Panc1 (cell line): ENCODE results near the gene PRSS22. TPM values are rescaled to one million over a fixed set of nuclear protein-coding genes. Genes with fewer than 3 reads are reported as not detected.

Experiments
- ATAC-seq: fragments of 200-7000 bp; cut with Tn5 transposase; 2 replicates; pipeline ENCODE4 v1.9.1; 2020; ENCODE audit warnings: mild to moderate bottlenecking, moderate library complexity
- BruUV-seq: library from RNA; stranded (reverse); fragments of 400-500 nt; replicated peaks from 2 replicates; lab custom pipeline; 2021; lab: Mats Ljungman, UMichigan
- CTCF ChIA-PET: fragments of 300-600 bp; sonication (Branson Sonifier 250); formaldehyde crosslinking; loops from one replicate; lab custom pipeline; 2022; ENCODE audit warnings: antibody characterized with exemption; lab: Charles Lee
- POLR2A ChIA-PET: fragments of 300-600 bp; sonication (Branson Sonifier 250); formaldehyde crosslinking; loops from one replicate; lab custom pipeline; 2022; ENCODE audit warnings: antibody characterized with exemption; lab: Charles Lee
- DNase-seq: peaks from one replicate; pipeline ENCODE4 v3.0.0-alpha.2; 2010; ENCODE audit warnings: low read depth, low spot score
- H3K27ac ChIP-seq: 2 replicates; pipeline ENCODE4 v1.5.1; 2011; ENCODE audit warnings: mild to moderate bottlenecking, low read length, inconsistent platforms
- H3K27me3 ChIP-seq: fragments of 200-500 bp; sonication (Bioruptor generic); 2 replicates; pipeline ENCODE4 v1.6.0; 2014; ENCODE audit warnings: low read length, inconsistent platforms; ENCODE audit not compliant: control insufficient read depth, insufficient read depth
- H3K36me3 ChIP-seq: fragments of 200-500 bp; sonication (Bioruptor generic); 2 replicates; pipeline ENCODE4 v1.5.1; 2014; ENCODE audit warnings: inconsistent platforms, mild to moderate bottlenecking, low read length, moderate library complexity; ENCODE audit not compliant: control insufficient read depth, insufficient read depth
- H3K4me1 ChIP-seq: 2 replicates; pipeline ENCODE4 v1.5.1; 2011; ENCODE audit warnings: inconsistent platforms, mild to moderate bottlenecking, low read length, moderate library complexity; ENCODE audit not compliant: control insufficient read depth, insufficient read depth
- H3K4me3 ChIP-seq, 2 experiments: 2 replicates each; pipeline ENCODE4 v1.5.1; 2011 to 2012; ENCODE audit warnings: low read depth in 2 of 2, low read length in 2 of 2, mild to moderate bottlenecking in 2 of 2, inconsistent platforms in 1 of 2, moderate library complexity in 1 of 2
- H3K9me3 ChIP-seq: fragments of 200-500 bp; sonication (Bioruptor generic); 2 replicates; pipeline ENCODE4 v1.5.1; 2014; ENCODE audit warnings: low read depth, mild to moderate bottlenecking, inconsistent platforms, low read length, moderate library complexity; ENCODE audit not compliant: control insufficient read depth, insufficient read depth
- CTCF ChIP-seq: fragments of 450-650 bp; IDR thresholded peaks from 2 replicates; pipeline ENCODE4 v1.5.1; 2017; ENCODE audit warnings: mild to moderate bottlenecking
- POLR2AphosphoS5 ChIP-seq: IDR thresholded peaks from 2 replicates; pipeline ENCODE4 v1.6.1; 2012; ENCODE audit warnings: mild to moderate bottlenecking, low read depth, low read length, moderate library complexity
- REST ChIP-seq, 2 experiments: IDR thresholded peaks; 2 replicates each; pipeline ENCODE4 v1.6.1; 2011 to 2012; ENCODE audit warnings: low read depth in 2 of 2, control low read depth in 1 of 2, low read length in 1 of 2, mild to moderate bottlenecking in 1 of 2, moderate library complexity in 1 of 2; ENCODE audit not compliant: insufficient read depth in 1 of 2
- SIN3A ChIP-seq: IDR thresholded peaks from 2 replicates; pipeline ENCODE4 v1.6.1; 2012; ENCODE audit warnings: low read depth, mild to moderate bottlenecking, low read length, moderate library complexity, borderline replicate concordance; ENCODE audit not compliant: insufficient read depth
- TCF7L2 ChIP-seq: IDR thresholded peaks from 2 replicates; pipeline ENCODE4 v1.6.1; 2011; ENCODE audit warnings: mild to moderate bottlenecking, low read depth, low read length, inconsistent platforms
- in situ Hi-C: cut with HindIII; loops from 2 replicates; pipeline ENCODE4 v1.10.0; 2016; ENCODE audit warnings: low sequenced_read_pairs, low pct_unique_long_range_greater_than_20kb
- intact Hi-C: fragments of 100-400 bp; cut with micrococcal nuclease; formaldehyde crosslinking; loops from one replicate; pipeline ENCODE4 v1.10.0; 2022; ENCODE audit not compliant: unreplicated experiment
- total RNA-seq: library from RNA; stranded (reverse); gene quantifications from one replicate; pipeline ENCODE4 v1.2.1, GENCODE V29; 2021; ENCODE audit not compliant: unreplicated experiment

The PRSS22 gene
- total RNA-seq, 1 experiment from 2014 or later = 23.9 TPM

- no peak for TF ChIP-seq TCF7L2
- TF ChIP-seq POLR2AphosphoS5 = no peak
- peak in 1 of 2 experiments; percentile 30; a peak in 1 of 4 replicates for TF ChIP-seq REST (IDR thresholded peaks at IDR 0.05; ENCODE audit: insufficient read depth in 1 of 2, low read depth in 2 of 2, low read length in 1 of 2)
- no peak for TF ChIP-seq SIN3A
- no peak for TF ChIP-seq CTCF
- intact Hi-C loops (no loop called here), in situ Hi-C loops (no loop called here)
- peaks cover 24% of the 10 kb centered on the region for H3K4me1 ChIP-seq
- ChIA-PET CTCF (interaction anchor here (0.6 kb wide), 1 partner anchor 280 kb away, joined by 7 read pairs; no protein-coding TSS in a partner anchor), POLR2A (no interaction called here)
- H3K27me3 ChIP-seq = no peaks in the 10 kb centered on the region
- H3K4me3 ChIP-seq = no peak overlapping the region
- H3K36me3 ChIP-seq = no peaks in the 10 kb centered on the region
- BruUV-seq = no TSS peak
- no peaks in the 10 kb centered on the region for H3K9me3 ChIP-seq
- DNase-seq (no peak), ATAC-seq (no peak)
- H3K27ac ChIP-seq = peak overlapping the region; percentile 81
Measured at GRCh38 chr16:2831203-2831602, 26.8 kb downstream of the PRSS22 start.

GRCh38 chr16:2830355-2830695 is 27.6 kb downstream of the PRSS22 start:
- H3K27me3 ChIP-seq = no peaks in the 10 kb centered on the region
- ATAC-seq (peak; percentile 32), DNase-seq (no peak)
- POLR2A ChIA-PET = no interaction called here
- CTCF ChIA-PET = no interaction called here
- in situ Hi-C loops (no loop called here), intact Hi-C loops (no loop called here)
- H3K36me3 ChIP-seq = no peaks in the 10 kb centered on the region
- no peak overlapping the region for H3K4me3 ChIP-seq
- TF ChIP-seq REST (IDR thresholded peaks at IDR 0.05; ENCODE audit: insufficient read depth in 1 of 2, low read depth in 2 of 2, low read length in 1 of 2) = no peak
- no peak for TF ChIP-seq SIN3A
- TF ChIP-seq TCF7L2 = no peak
- no peak for TF ChIP-seq CTCF
- TF ChIP-seq POLR2AphosphoS5 = no peak
- H3K4me1 ChIP-seq = peaks cover 19% of the 10 kb centered on the region
- H3K27ac ChIP-seq = peak overlapping the region; percentile 81
- H3K9me3 ChIP-seq = no peaks in the 10 kb centered on the region
- no TSS peak for BruUV-seq
